CD4-positive, alpha-beta T cell treated with Interleukin-17A for 1 hour (primary cell): ENCODE data around the gene EXOC4.
A peak's percentile ranks its signal among the peaks of the same experiment; 100 is the strongest.

Source experiments
- DNase-seq: peaks from one replicate; pipeline ENCODE4 v3.0.0-alpha.2; 2020

Gene EXOC4

GRCh38 chr7:134021836-134022235, 769.0 kb downstream of the EXOC4 start:
- no peak for DNase-seq

GRCh38 chr7:134022286-134022911, 769.5 kb downstream of the EXOC4 start:
- DNase-seq, result no peak

- no peak for DNase-seq
Measured at GRCh38 chr7:134024739-134025138, 771.9 kb downstream of the EXOC4 start.

GRCh38 chr7:134028853-134029252, 776.0 kb downstream of the EXOC4 start:
- no peak for DNase-seq

- DNase-seq, result no peak
Measured at GRCh38 chr7:134029743-134030142, 776.9 kb downstream of the EXOC4 start.

GRCh38 chr7:134030460-134030865, 777.6 kb downstream of the EXOC4 start:
- no peak for DNase-seq

- peak; percentile 15 for DNase-seq
Measured at GRCh38 chr7:134031835-134032617, 779.1 kb downstream of the EXOC4 start.

- DNase-seq, result no peak
Measured at GRCh38 chr7:134034652-134035051, 781.8 kb downstream of the EXOC4 start.

- DNase-seq, result no peak
Measured at GRCh38 chr7:134037991-134038390, 785.1 kb downstream of the EXOC4 start.

- no peak for DNase-seq
Measured at GRCh38 chr7:134040988-134041387, 788.1 kb downstream of the EXOC4 start.

GRCh38 chr7:134041477-134041876, 788.6 kb downstream of the EXOC4 start:
- no peak for DNase-seq

- DNase-seq, result no peak
Measured at GRCh38 chr7:134042307-134042706, 789.4 kb downstream of the EXOC4 start.

GRCh38 chr7:134044682-134045081, 791.8 kb downstream of the EXOC4 start:
- DNase-seq, result no peak

- DNase-seq, result no peak
Measured at GRCh38 chr7:134045716-134046115, 792.8 kb downstream of the EXOC4 start.

- no peak for DNase-seq
Measured at GRCh38 chr7:134046594-134047128, 793.8 kb downstream of the EXOC4 start.

- DNase-seq, result no peak
Measured at GRCh38 chr7:134047675-134048074, 794.8 kb downstream of the EXOC4 start.

GRCh38 chr7:134048166-134048565, 795.3 kb downstream of the EXOC4 start:
- DNase-seq, result no peak

- no peak for DNase-seq
Measured at GRCh38 chr7:134051020-134051419, 798.1 kb downstream of the EXOC4 start.

GRCh38 chr7:134056816-134057215, 803.9 kb downstream of the EXOC4 start:
- DNase-seq, result no peak

- no peak for DNase-seq
Measured at GRCh38 chr7:134058521-134058920, 805.6 kb downstream of the EXOC4 start.

GRCh38 chr7:134058980-134059379, 806.1 kb downstream of the EXOC4 start:
- no peak for DNase-seq

- no peak for DNase-seq
Measured at GRCh38 chr7:134059921-134060320, 807.0 kb downstream of the EXOC4 start.

GRCh38 chr7:134060874-134061273, 808.0 kb downstream of the EXOC4 start:
- DNase-seq, result no peak

- no peak for DNase-seq
Measured at GRCh38 chr7:134062460-134062859, 809.6 kb downstream of the EXOC4 start.
